OCI-LY7 (cell line): ENCODE measurements around the gene RNF223. TPM values are rescaled to one million over a fixed set of nuclear protein-coding genes. Genes with fewer than 3 reads are reported as not detected.
"Not testable (repeated sequence)": the region's sequence is repeated elsewhere in the genome, so short reads cannot be mapped to it uniquely, and the experiment has no call there.

ENCODE experiments used
- BruUV-seq: library from RNA; stranded (reverse); fragments of 400-500 nt; replicated peaks from 2 replicates; lab custom pipeline; 2021; lab: Mats Ljungman, UMichigan
- CTCF ChIA-PET: fragments of 300-600 bp; sonication (Branson Sonifier 250); formaldehyde crosslinking; loops from one replicate; lab custom pipeline; 2022; ENCODE audit warnings: antibody characterized with exemption; ENCODE audit not compliant: unreplicated experiment; lab: Charles Lee
- POLR2A ChIA-PET: fragments of 300-600 bp; sonication (Branson Sonifier 250); formaldehyde crosslinking; loops from one replicate; lab custom pipeline; 2022; ENCODE audit warnings: antibody characterized with exemption; lab: Charles Lee
- DNase-seq: peaks from one replicate; pipeline ENCODE4 v3.0.0-alpha.2; 2015; ENCODE audit warnings: low spot score
- H2AFZ ChIP-seq: fragments of 200-600 bp; sonication (generic), shearing (Covaris generic); 2 replicates; pipeline ENCODE4 v1.6.1; 2014; ENCODE audit warnings: mild to moderate bottlenecking, antibody characterized with exemption, low read length, moderate library complexity
- H3K27ac ChIP-seq: fragments of 200-600 bp; sonication (generic); 2 replicates; pipeline ENCODE4 v1.5.1; 2014; ENCODE audit warnings: mixed run types, low read depth, mild to moderate bottlenecking, moderate library complexity, low read length, inconsistent platforms; ENCODE audit not compliant: poor library complexity, severe bottlenecking
- H3K36me3 ChIP-seq: fragments of 200-600 bp; sonication (generic); 2 replicates; pipeline ENCODE4 v1.6.1; 2014; ENCODE audit warnings: mild to moderate bottlenecking, antibody characterized with exemption, low read length, moderate library complexity, mixed read lengths; ENCODE audit not compliant: insufficient read depth
- H3K4me1 ChIP-seq: fragments of 200-600 bp; sonication (generic); 2 replicates; pipeline ENCODE4 v1.5.1; 2014; ENCODE audit warnings: mild to moderate bottlenecking, low read length; ENCODE audit not compliant: insufficient read depth, poor library complexity, severe bottlenecking
- H3K4me2 ChIP-seq: fragments of 200-600 bp; sonication (generic); 2 replicates; pipeline ENCODE4 v1.6.1; 2014; ENCODE audit warnings: mild to moderate bottlenecking, low read length
- H3K4me3 ChIP-seq: fragments of 200-600 bp; sonication (generic); 2 replicates; pipeline ENCODE4 v1.5.1; 2014; ENCODE audit warnings: mild to moderate bottlenecking, low read depth, low read length; ENCODE audit not compliant: poor library complexity, severe bottlenecking
- H3K79me2 ChIP-seq: fragments of 200-600 bp; sonication (generic); 2 replicates; pipeline ENCODE4 v1.6.1; 2016; ENCODE audit warnings: low read depth, mild to moderate bottlenecking, low read length, moderate library complexity, mixed read lengths; ENCODE audit not compliant: insufficient read depth
- H3K9me2 ChIP-seq: fragments of 200-600 bp; sonication (generic); 2 replicates; pipeline ENCODE4 v1.6.1; 2016; ENCODE audit warnings: mild to moderate bottlenecking, low read length, mixed read lengths; ENCODE audit not compliant: insufficient read depth
- H3K9me3 ChIP-seq: fragments of 200-600 bp; sonication (generic); 2 replicates; pipeline ENCODE4 v1.6.1; 2014; ENCODE audit warnings: mild to moderate bottlenecking, mixed run types, low read length, mixed read lengths
- H4K20me1 ChIP-seq: fragments of 200-600 bp; sonication (generic); 2 replicates; pipeline ENCODE4 v1.6.1; 2014; ENCODE audit warnings: mild to moderate bottlenecking, antibody characterized with exemption, low read length, moderate library complexity, mixed read lengths; ENCODE audit not compliant: insufficient read depth
- CTCF ChIP-seq: fragments of 200-600 bp; sonication (generic); conservative IDR thresholded peaks from 2 replicates; pipeline ENCODE4 v1.5.1; 2014; ENCODE audit warnings: mild to moderate bottlenecking, antibody characterized with exemption, low read length, moderate library complexity, mixed read lengths
- EZH2phosphoT487 ChIP-seq: fragments of 200-600 bp; sonication (generic); IDR thresholded peaks from 2 replicates; pipeline ENCODE4 v1.6.1; 2018; ENCODE audit warnings: low read depth, borderline replicate concordance, mild to moderate bottlenecking, mixed run types, antibody characterized with exemption, low read length, moderate library complexity, mixed read lengths
- intact Hi-C: fragments of 100-400 bp; cut with micrococcal nuclease; formaldehyde crosslinking; loops from one replicate; pipeline ENCODE4 v1.10.0; 2022; ENCODE audit not compliant: unreplicated experiment
- total RNA-seq, 2 experiments: library from RNA; depleted of rRNA in 1 of 2; stranded (reverse); fragments of >200 nt in 1 of 2; shearing (Covaris generic) in 1 of 2; gene quantifications; 2 replicates each; pipeline ENCODE4 v1.2.3, GENCODE V29; 2014 to 2022

The RNF223 gene
- total RNA-seq, 2 experiments from 2014 or later: not detected

GRCh38 chr1:1067284-1067859 lies 6.7 kb downstream of the RNF223 start:
- DNase-seq: no peak
- Histone ChIP-seq H3K36me3 (no peaks in the 10 kb centered on the region), H3K9me2 (no peaks in the 10 kb centered on the region), H3K4me2 (no peak overlapping the region), H3K79me2 (no peaks in the 10 kb centered on the region), H3K4me1 (peaks cover 32% of the 10 kb centered on the region), H3K4me3 (no peak overlapping the region), H4K20me1 (no peaks in the 10 kb centered on the region), H2AFZ (no peak overlapping the region), H3K9me3 (no peaks in the 10 kb centered on the region), H3K27ac (no peak overlapping the region)
- no TSS peak for BruUV-seq
- ChIA-PET CTCF (no interaction called here), POLR2A (no interaction called here)
- TF ChIP-seq CTCF (no peak), EZH2phosphoT487 (no peak)
- intact Hi-C loops: no loop called here

DNA sequence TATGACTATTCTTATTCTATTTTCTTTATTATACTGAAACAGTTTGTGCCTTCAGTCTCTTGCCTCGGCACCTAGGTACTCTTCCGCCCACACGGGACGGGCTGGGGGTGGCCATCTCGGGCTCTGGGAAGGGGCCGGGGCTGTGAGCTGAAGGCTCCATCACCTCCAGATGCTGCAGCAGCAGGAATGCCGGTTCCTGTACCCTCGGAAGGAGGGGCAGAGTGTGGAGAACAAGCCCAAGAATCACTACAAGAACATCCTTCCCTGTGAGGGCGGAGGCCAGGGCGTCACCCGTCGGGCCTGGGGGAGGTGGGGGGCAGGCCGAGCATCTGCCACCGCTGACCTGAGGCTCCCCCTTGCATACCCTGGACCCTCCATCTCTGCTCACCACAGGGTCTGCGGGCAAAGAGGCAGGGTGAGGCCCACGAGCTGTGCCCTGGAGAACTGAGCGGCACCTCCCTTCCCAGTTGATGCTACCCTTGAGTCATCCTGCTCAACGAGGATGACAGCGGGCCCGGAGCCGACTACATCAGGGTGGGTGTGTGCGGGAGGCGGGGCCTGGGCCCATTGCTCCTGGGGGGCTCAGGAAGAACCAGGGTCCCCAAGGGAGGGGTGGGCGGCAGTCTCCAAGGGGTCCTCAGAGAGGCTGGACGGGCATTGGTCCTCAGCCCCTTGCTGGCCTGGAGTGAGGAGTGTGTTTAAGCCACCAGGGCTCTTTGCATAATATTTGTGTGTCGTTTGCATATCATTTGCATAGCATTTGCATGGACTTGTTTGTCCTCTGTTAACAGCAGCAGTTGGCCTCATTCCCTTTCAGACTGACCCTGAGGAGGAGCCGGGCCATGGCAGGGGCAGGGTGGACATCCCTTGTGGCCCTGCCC lies 7.5 kb downstream of the RNF223 start:
- CTCF ChIA-PET: no interaction called here

GRCh38 chr1:1065940-1066304 lies 8.2 kb downstream of the RNF223 start:
- peaks cover 30% of the 10 kb centered on the region for H3K4me1 ChIP-seq
- H3K79me2 ChIP-seq, DNase-seq, H3K27ac ChIP-seq, BruUV-seq, H3K36me3 ChIP-seq, H3K4me2 ChIP-seq, H2AFZ ChIP-seq, H3K9me2 ChIP-seq, intact Hi-C loops, H3K4me3 ChIP-seq, H4K20me1 ChIP-seq, CTCF ChIA-PET, H3K9me3 ChIP-seq, POLR2A ChIA-PET: not testable (repeated sequence)

More for the DNA sequence above, 7.5 kb downstream of the RNF223 start:
- POLR2A ChIA-PET: no interaction called here
- Histone ChIP-seq H3K36me3 (no peaks in the 10 kb centered on the region), H3K9me2 (no peaks in the 10 kb centered on the region), H3K9me3 (no peaks in the 10 kb centered on the region), H3K4me1 (peaks cover 32% of the 10 kb centered on the region), H3K4me3 (no peak overlapping the region), H2AFZ (no peak overlapping the region), H4K20me1 (no peaks in the 10 kb centered on the region), H3K27ac (no peak overlapping the region), H3K79me2 (no peaks in the 10 kb centered on the region), H3K4me2 (no peak overlapping the region)
- BruUV-seq: no TSS peak
- intact Hi-C loops: no loop called here
- DNase-seq: no peak
- no peak for TF ChIP-seq CTCF
- no peak for TF ChIP-seq EZH2phosphoT487
